Upper lobe of left lung (tissue), 6 donors: ENCODE measurements around the gene SARDH. TPM values are rescaled to one million over a fixed set of nuclear protein-coding genes. Genes with fewer than 3 reads are reported as not detected.
A peak's percentile ranks its signal among the peaks of the same experiment; 100 is the strongest.

ENCODE experiments used
- ATAC-seq, 2 donors: fragments of 200-7000 bp; cut with Tn5 transposase; one replicate each; pipeline ENCODE4 v1.9.1; 2022; ENCODE audit warnings: mild to moderate bottlenecking in 2 of 2, moderate library complexity in 2 of 2; ENCODE audit not compliant: low FRiP score in 2 of 2
- DNase-seq, 2 donors: peaks; one replicate each; pipeline ENCODE4 v3.0.0-alpha.2; 2019 to 2020
- H3K27ac ChIP-seq, 4 donors: fragments of 200-600 bp; sonication (generic); one replicate each; pipeline ENCODE4 v1.5.1; 2016 to 2019
- H3K27me3 ChIP-seq, 4 donors: fragments of 200-600 bp; sonication (generic); one replicate each; pipeline ENCODE4 v1.5.1; 2017 to 2019
- H3K36me3 ChIP-seq, 4 donors: fragments of 200-600 bp; sonication (generic); one replicate each; pipeline ENCODE4 v1.5.1; 2016 to 2019
- H3K4me1 ChIP-seq, 4 donors: fragments of 200-600 bp; sonication (generic); one replicate each; pipeline ENCODE4 v1.5.1; 2018 to 2019
- H3K4me3 ChIP-seq, 4 donors: fragments of 200-600 bp; sonication (generic); one replicate each; pipeline ENCODE4 v1.5.1; 2017 to 2019; ENCODE audit warnings: mild to moderate bottlenecking in 2 of 4, moderate library complexity in 1 of 4
- H3K9me3 ChIP-seq, 4 donors: fragments of 200-600 bp; sonication (generic); one replicate each; pipeline ENCODE4 v1.5.1; 2018 to 2019
- CTCF ChIP-seq, 6 experiments: fragments of 450-650 bp in 4 of 6; fragments of 200-600 bp in 2 of 6; sonication (generic) in 2 of 6; IDR thresholded peaks; one replicate each; pipeline ENCODE4 v1.5.1; 2016 to 2019; ENCODE audit warnings: antibody characterized with exemption in 6 of 6
- EP300 ChIP-seq, 4 donors: sonication (generic); formaldehyde crosslinking; IDR thresholded peaks; one replicate each; pipeline ENCODE4 v1.5.1; 2017; ENCODE audit warnings: antibody characterized with exemption in 4 of 4, control low read depth in 2 of 4
- POLR2A ChIP-seq, 4 donors: fragments of 450-650 bp; IDR thresholded peaks; one replicate each; pipeline ENCODE4 v1.5.1; 2016 to 2017; ENCODE audit warnings: antibody characterized with exemption in 4 of 4, mild to moderate bottlenecking in 2 of 4
- POLR2AphosphoS5 ChIP-seq, 2 donors: sonication (generic); formaldehyde crosslinking; IDR thresholded peaks; one replicate each; pipeline ENCODE4 v1.5.1; 2017; ENCODE audit warnings: antibody characterized with exemption in 2 of 2
- WGBS, 2 donors: methylation state at CpG; one replicate each; pipeline ENCODE4 v1.1.5; 2017 to 2018; 5-methylcytosine and 5-hydroxymethylcytosine counted together
- total RNA-seq, 6 donors: library from RNA; depleted of rRNA in 4 of 6; stranded (reverse); fragments of >200 nt in 4 of 6; gene quantifications; one replicate each; pipeline versions ENCODE4 v1.1.0 to v1.2.1, GENCODE V29; 2016 to 2021
- donor health status: DM: no; HTN: no; CAD: no; lungs with moderate emphysema.
- donor health status: DM: no; HTN: yes; CAD: no; lungs with severe emphysema.

Gene SARDH
- total RNA-seq, 6 donors from 2014 or later = 0.79 to 37.7 (median 4.2) TPM

- DNase-seq = peak in 1 of 2 donors; percentile 56
- peaks cover 12 to 18% (median 15%) of the 10 kb centered on the region in 4 donors for H3K4me1 ChIP-seq
- H3K27me3 ChIP-seq = peaks cover 0 to 13% (median 3%) of the 10 kb centered on the region in 4 donors
- 66% methylated on average over 3 to 14 of the region's 14 CpGs for WGBS, 2 donors
- ATAC-seq = no peak
- TF ChIP-seq POLR2A (IDR thresholded peaks at IDR 0.05) (no peak), EP300 (IDR thresholded peaks at IDR 0.05) (no peak), POLR2AphosphoS5 (IDR thresholded peaks at IDR 0.05) (no peak), CTCF (IDR thresholded peaks at IDR 0.05) (no peak)
- H3K4me3 ChIP-seq = no peak overlapping the region
- H3K36me3 ChIP-seq = no peaks in the 10 kb centered on the region
- no peaks in the 10 kb centered on the region for H3K9me3 ChIP-seq
- no peak overlapping the region for H3K27ac ChIP-seq
These were observed 82.5 kb downstream of the SARDH start for GRCh38 chr9:133655701-133656100.

GRCh38 chr9:133654736-133655657 is 83.2 kb downstream of the SARDH start:
- TF ChIP-seq POLR2AphosphoS5 (IDR thresholded peaks at IDR 0.05) = no peak
- no peak for TF ChIP-seq EP300 (IDR thresholded peaks at IDR 0.05)
- TF ChIP-seq CTCF (IDR thresholded peaks at IDR 0.05) = no peak
- TF ChIP-seq POLR2A (IDR thresholded peaks at IDR 0.05) = no peak
- Histone ChIP-seq H3K27me3 (peaks cover 0 to 13% (median 3%) of the 10 kb centered on the region in 4 donors), H3K4me3 (no peak overlapping the region), H3K27ac (no peak overlapping the region), H3K9me3 (no peaks in the 10 kb centered on the region), H3K4me1 (peaks cover 12 to 18% (median 15%) of the 10 kb centered on the region in 4 donors), H3K36me3 (no peaks in the 10 kb centered on the region)
- WGBS, 2 donors = 52 to 64% methylated on average over 18 to 37 of the region's 38 CpGs
- no peak for ATAC-seq
- DNase-seq = peak in 1 of 2 donors; percentile 81

GRCh38 chr9:133653638-133654037 is 84.5 kb downstream of the SARDH start:
- Histone ChIP-seq H3K36me3 (no peaks in the 10 kb centered on the region), H3K4me1 (peaks cover 5 to 8% (median 7%) of the 10 kb centered on the region in 4 donors), H3K4me3 (no peak overlapping the region), H3K9me3 (no peaks in the 10 kb centered on the region), H3K27ac (no peak overlapping the region), H3K27me3 (peaks cover 0 to 12% (median 3%) of the 10 kb centered on the region in 4 donors)
- peak in 1 of 2 donors; percentile 32 for DNase-seq
- no peak for ATAC-seq
- 73 to 77% methylated on average over 9 of the region's 9 CpGs for WGBS, 2 donors
- no peak for TF ChIP-seq POLR2AphosphoS5 (IDR thresholded peaks at IDR 0.05)
- no peak for TF ChIP-seq POLR2A (IDR thresholded peaks at IDR 0.05)
- TF ChIP-seq EP300 (IDR thresholded peaks at IDR 0.05) = no peak
- no peak for TF ChIP-seq CTCF (IDR thresholded peaks at IDR 0.05)

- no peak overlapping the region for H3K4me3 ChIP-seq
- no peaks in the 10 kb centered on the region for H3K4me1 ChIP-seq
- DNase-seq = peak in 1 of 2 donors; percentile 41
- H3K27me3 ChIP-seq = no peaks in the 10 kb centered on the region
- no peaks in the 10 kb centered on the region for H3K9me3 ChIP-seq
- no peak for ATAC-seq
- WGBS, 2 donors = 88 to 91% methylated on average over 10 to 12 of the region's 12 CpGs
- TF ChIP-seq POLR2AphosphoS5 (IDR thresholded peaks at IDR 0.05) (no peak), CTCF (IDR thresholded peaks at IDR 0.05) (no peak), POLR2A (IDR thresholded peaks at IDR 0.05) (no peak), EP300 (IDR thresholded peaks at IDR 0.05) (no peak)
- H3K36me3 ChIP-seq = no peaks in the 10 kb centered on the region
- no peak overlapping the region for H3K27ac ChIP-seq
These were observed 88.1 kb downstream of the SARDH start for GRCh38 chr9:133650026-133650425.
